GM13977 (cell line): ENCODE measurements around the gene TF.

Source experiments
- DNase-seq: peaks from one replicate; pipeline ENCODE4 v3.0.0; 2012; ENCODE audit warnings: low spot score
- in situ Hi-C: fragments of 300-500 bp; cut with MboI; formaldehyde crosslinking; loops from one replicate; pipeline ENCODE4 v1.12.0; 2022; ENCODE audit warnings: low sequenced_read_pairs, low pct_unique_long_range_greater_than_20kb, mixed read lengths, inconsistent platforms; ENCODE audit not compliant: unreplicated experiment
- TF ChIP-seq, protein P1 (sequence below): IDR thresholded peaks from 2 replicates; pipeline ENCODE4 v1.5.1; 2012; ENCODE audit warnings: mild to moderate bottlenecking, control low read depth; ENCODE audit not compliant: insufficient read depth; ENCODE audit errors: extremely low read depth, missing control alignments

The TF gene

DNA sequence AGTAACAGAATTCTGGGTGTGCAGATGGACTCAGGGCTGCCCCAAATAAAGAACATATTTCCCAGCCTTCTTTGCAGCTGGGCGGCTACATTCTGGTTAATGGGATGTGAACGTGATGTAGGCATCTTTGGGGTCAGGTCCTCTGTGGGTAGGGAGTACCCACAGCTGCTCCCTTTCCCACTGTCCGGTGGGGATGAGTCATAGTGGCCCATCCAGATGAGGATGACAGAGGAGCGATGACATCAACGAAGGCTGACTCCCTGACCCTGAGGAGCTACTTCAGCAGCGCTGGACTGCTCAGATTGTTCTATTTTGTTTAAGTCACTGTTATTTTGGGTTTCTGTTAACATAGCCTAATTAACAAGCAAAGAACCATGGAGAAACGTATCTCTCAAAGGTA lies 97.4 kb downstream of the TF start:
- in situ Hi-C loops: no loop called here
- DNase-seq: no peak
- TF ChIP-seq, protein P1, sequence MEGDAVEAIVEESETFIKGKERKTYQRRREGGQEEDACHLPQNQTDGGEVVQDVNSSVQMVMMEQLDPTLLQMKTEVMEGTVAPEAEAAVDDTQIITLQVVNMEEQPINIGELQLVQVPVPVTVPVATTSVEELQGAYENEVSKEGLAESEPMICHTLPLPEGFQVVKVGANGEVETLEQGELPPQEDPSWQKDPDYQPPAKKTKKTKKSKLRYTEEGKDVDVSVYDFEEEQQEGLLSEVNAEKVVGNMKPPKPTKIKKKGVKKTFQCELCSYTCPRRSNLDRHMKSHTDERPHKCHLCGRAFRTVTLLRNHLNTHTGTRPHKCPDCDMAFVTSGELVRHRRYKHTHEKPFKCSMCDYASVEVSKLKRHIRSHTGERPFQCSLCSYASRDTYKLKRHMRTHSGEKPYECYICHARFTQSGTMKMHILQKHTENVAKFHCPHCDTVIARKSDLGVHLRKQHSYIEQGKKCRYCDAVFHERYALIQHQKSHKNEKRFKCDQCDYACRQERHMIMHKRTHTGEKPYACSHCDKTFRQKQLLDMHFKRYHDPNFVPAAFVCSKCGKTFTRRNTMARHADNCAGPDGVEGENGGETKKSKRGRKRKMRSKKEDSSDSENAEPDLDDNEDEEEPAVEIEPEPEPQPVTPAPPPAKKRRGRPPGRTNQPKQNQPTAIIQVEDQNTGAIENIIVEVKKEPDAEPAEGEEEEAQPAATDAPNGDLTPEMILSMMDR: no peak

DNA sequence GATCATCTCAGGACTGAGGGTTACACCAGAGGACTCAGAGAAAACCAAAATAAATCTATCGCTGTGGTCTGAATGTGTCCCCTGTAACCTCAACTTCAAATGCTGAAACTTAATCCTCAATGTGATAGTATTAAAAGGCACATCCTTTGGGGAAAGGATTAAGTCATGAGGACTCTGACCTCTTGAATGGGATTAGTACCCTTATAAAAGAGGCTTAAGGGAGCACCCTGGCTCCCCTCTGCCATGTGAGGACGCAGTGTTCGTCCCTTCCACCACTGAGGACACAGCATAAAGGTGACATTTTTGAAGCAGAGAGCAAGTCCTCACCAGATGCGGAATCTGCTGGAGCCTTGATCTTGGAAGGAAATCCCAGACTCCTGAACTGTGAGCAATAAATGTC lies 98.9 kb downstream of the TF start:
- no peak for DNase-seq
- in situ Hi-C loops: no loop called here
- TF ChIP-seq, protein P1: no peak
